IPS-NIHi7 (cell line): ENCODE measurements around the gene ATCAY.
"Not testable (repeated sequence)": the region's sequence is repeated elsewhere in the genome, so short reads cannot be mapped to it uniquely, and the experiment has no call there.

Source experiments
- DNase-seq: peaks from one replicate; pipeline ENCODE4 v3.0.0; 2012; ENCODE audit warnings: mixed read lengths; ENCODE audit errors: extremely low spot score

The ATCAY gene

DNA sequence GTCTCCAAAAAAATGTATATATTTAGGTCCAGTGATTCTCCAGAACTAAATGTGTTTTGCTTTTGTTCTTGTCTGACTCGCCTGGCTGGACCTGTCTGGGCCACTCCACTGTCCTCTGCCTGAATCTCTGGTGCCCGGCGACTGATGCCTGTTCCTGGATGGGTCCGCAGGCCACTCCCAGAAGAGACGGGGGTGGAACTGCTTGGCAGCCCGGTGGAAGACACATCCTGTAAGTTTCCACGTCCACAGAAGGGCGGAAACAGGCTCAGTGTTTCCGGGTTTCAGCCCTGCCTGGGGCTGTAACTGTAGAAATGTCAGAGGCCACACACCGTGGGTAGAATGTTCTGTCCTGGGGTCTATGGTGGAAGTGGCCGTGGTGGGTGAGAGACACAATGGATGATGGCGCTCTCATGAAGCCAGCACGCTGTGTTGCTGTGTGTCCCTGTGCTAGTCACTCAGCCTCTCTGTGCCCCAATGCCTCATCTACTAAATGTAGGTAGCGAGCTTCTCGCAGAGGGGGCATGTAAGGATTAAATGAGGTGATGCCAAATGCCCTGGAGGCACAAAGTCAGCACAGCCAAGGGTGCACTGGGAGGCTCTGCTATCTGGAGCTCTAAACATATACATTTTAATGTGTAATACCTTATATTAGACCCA lies 22.0 kb downstream of the ATCAY start:
- no peak for DNase-seq

- DNase-seq, result no peak
Observed at GRCh38 chr19:3904233-3904632, 23.7 kb downstream of the ATCAY start.

DNA sequence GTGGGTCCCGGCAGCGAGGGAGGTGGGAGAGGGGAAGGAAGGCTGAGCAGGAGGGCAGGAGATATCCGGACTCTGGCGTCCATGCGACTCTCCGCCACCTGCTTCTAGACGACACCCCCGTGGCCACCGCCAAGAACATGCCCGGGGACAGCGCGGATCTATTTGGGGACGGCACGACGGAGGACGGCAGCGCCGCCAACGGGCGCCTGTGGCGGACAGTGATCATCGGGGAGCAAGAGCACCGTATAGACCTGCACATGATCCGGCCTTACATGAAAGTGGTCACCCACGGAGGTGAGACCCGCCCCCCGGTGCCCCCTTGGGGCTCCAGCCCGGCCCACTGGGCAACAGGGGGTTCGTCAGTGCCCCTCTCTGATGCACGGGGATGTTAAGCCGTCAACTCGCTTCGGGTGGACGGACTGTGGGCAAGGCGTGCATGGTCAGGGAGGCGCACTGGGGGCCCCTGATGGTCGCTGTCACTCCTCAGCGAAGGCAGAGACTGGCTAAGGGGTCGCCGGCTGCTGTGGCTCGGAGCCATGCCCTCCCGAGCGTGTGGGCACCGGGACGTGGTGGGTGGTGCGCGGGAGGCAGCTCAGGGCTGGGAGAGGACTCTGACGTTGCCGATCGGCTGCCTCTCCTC lies 27.3 kb downstream of the ATCAY start:
- no peak for DNase-seq

DNA sequence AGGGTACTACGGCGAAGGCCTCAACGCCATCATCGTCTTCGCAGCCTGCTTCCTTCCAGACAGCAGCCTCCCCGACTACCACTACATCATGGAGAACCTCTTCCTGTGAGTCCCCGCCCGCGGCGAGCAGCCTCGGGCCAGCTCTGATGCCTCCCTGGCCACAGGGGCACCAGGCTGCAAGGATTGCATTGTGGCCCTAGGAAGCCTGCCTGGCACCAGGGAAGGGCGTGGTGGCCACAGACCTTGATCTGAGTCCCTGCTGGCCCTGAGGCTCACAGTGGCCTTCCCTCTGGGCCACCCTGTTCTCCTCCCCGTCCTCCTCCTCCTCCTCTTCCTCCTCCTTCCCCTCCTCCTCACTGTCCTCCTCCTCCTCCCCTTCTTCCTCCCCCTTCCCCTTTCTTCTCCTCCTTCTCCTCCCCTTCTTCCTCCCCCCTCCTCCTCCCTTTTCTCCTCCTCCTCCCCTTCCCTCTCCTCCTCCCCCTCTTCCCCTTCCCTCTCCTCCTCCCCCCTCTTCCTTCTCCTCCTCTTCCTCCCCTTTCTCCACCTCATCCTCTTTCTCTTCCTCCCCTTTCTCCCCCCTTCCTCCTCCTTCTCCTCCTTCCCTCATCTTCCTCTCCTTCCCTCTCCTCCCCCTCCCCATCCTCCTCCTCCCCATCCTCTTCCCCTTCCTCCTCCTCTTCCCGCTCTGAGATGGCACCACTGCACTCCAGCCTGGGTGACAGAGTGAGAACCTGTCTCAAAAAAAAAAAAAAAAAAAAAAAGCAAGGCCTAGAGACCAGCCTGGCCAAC lies 28.0 kb downstream of the ATCAY start:
- DNase-seq, result no peak

- DNase-seq, result no peak
Observed at GRCh38 chr19:3910105-3910504, 29.6 kb downstream of the ATCAY start.

DNA sequence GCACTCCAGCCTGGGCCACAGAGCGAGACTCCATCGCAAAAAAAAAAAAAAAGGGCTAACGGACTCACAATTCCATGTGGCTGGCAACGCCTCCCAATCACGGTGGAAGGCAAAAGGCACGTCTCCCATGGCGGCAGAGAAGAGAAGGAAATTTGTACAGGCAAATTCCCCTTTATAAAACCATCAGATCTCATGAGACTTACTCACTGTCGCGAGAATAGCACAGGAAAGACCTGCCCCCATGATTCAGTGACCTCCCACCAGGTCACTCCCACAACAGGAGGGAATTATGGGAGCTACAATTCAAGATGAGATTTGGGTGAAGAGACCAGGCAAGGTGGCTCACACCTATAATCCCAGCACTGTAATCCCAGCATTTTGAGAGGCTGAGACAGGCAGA lies 33.7 kb downstream of the ATCAY start:
- no peak for DNase-seq

DNA sequence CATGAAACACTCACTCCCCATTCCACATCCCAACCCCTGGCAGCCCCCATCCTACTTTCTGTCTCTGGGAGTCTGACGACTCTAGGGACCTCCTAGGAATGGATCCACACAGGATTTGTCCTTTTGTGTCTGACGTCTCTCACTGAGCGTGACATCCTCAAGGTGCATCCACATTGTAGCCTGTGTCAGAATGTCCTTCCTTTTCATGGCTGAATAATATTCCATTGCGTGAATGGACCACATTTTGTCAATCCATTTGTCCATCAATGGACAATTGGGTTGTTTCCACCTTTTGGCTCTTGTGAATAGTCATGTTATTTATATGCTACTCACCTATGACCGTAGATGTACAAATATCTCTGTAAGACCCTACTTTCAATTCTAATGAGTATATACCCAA lies 35.5 kb downstream of the ATCAY start:
- DNase-seq, result no peak

DNA sequence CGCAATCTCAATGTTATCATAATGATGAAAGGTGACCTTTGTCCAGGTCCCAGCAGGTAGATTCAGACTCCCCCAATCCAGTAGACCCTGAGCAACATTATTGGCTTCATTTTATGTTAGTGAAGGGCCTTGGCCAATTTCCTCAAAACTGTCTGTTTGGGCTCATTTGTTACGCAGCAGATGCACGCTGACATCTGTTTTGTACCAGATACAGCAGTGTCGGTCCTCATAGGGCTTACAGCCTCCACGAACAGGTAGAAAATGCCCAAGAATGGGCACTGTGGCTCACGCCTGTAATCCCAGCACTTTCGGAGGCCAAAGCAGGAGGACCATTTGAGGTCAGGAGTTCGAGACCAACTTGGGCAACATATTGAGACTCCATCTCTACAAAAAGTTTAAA lies 39.3 kb downstream of the ATCAY start:
- no peak for DNase-seq

DNA sequence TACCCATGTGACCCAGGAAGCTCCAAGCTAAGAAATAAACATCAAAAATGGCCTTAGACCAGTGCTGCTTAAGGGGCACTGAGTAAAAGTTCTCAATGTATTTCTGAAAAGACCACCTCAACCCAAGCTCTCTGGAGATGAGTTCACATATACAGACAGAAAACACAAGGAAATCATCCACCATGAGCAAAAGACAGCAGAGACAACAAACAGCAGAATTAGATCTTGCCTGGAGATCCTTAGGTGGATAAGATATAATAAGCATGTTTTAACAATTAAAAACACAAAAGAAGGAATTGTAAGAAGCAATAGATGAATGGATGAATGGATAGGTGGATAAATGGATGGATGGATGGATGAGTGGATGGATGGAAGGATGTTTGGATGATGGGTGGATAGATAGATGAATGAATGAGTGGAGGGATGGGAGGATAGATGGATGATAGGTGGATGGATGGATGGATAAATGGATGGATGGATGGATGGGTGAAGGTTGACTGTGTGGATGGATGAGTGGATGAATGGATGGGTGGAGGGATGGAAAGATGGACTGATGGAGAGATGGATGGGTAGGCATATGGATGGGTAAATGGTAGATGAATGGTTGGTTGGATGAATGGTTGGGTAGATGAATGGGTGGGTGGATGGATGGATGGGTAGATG lies 42.7 kb downstream of the ATCAY start:
- DNase-seq, result no peak

- no peak for DNase-seq
Observed at GRCh38 chr19:3923912-3924311, 43.4 kb downstream of the ATCAY start.

GRCh38 chr19:3931041-3931440 lies 50.6 kb downstream of the ATCAY start:
- DNase-seq, result no peak

- DNase-seq, result peak; percentile 97
Observed at GRCh38 chr19:3932931-3933810, 52.7 kb downstream of the ATCAY start, which contains the start of gene NMRK2. TSS of gene NMRK2 (plus strand) at chr19:3933069. CDS start at chr19:3933672, 603 bp downstream.

DNA sequence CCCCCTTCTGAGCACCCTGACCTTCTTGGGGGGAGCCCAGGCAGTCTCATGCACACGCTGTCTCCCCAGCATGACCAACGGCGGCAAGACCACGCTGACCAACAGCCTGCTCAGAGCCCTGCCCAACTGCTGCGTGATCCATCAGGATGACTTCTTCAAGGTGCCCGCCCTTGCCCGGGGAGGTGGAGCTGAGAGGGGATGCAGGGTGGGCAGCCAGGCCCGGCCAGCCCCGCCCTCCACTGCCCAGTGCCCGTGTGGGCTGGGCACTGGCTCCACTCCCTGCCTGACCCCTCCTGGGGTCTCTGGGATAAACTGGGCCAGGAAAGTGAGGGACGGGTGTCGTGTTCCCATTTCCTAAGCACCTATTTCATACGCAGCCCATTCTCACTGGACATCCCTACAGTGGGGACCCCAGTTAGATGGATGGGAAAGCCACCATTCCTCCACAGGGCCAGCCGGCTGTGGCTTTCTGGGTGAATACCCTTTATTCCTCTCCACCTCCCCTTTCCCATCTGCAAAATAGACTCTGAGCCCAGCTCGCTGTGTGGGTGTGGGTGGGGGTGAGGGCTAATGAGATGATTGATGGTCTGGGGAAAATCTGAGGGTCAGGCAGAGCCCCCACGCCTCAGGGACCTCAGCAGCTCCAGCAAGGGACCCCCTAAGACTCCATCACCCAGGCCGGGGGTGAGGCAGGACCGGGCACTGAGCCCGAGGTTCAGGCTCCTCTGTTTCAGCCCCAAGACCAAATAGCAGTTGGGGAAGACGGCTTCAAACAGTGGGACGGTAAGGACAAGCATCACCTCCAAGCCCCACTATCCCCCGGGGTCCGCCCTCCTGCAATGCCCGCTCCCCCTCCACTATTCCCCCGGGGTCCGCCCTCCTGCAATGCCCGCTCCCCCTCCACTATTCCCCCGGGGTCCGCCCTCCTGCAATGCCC lies 56.3 kb downstream of the ATCAY start:
- DNase-seq, result no peak

DNA sequence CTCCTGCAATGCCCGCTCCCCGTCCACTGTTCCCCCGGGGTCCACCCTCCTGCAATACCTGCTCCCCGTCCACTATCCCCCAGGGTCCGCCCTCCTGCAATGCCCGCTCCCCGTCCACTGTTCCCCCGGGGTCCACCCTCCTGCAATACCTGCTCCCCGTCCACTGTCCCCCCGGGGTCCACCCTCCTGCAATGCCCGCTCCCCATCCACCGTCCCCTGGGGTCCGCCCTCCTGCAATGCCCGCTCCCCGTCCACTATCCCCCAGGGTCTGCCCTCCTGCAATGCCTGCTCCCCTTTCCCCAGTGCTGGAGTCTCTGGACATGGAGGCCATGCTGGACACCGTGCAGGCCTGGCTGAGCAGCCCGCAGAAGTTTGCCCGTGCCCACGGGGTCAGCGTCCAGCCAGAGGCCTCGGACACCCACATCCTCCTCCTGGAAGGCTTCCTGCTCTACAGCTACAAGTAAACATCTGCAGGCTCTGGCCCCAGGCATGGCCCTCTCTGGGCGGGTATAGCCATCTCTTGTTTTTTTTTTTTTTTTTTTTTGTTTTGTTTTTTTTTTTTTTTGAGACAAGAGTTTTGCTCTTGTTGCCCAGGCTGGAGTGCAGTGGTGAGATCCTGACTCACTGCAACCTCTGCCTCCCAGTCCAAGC lies 57.9 kb downstream of the ATCAY start:
- not testable (repeated sequence) for DNase-seq

DNA sequence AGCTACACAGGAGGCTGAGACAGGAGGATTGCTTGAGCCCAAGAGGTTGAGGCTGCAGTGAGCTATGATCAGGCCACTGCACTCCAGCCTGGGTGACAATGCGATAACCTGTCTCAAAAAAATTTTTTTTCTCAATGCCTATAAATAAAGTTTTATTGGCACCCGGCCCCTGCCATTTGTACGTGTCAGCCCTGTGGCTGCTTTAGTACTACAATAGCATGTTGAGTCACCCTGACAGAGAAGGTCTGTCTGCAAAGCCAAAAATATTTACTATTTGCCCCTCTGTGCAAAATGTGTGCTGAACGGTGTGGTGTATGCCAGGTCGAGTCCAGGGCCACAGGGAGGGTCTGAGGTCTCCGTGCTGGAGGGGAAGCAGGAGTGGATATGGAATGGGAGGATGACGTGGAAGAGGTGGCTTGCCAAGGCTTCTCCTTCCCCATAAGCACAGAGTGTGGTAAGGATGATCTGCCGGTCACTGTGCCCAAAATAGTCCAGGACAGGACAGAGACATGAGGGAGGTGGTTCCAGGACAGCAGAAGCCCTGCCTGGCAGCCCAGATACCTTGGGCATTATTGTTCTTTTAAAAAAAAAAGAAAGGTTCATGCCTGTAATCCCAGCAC lies 62.4 kb downstream of the ATCAY start:
- no peak for DNase-seq

DNA sequence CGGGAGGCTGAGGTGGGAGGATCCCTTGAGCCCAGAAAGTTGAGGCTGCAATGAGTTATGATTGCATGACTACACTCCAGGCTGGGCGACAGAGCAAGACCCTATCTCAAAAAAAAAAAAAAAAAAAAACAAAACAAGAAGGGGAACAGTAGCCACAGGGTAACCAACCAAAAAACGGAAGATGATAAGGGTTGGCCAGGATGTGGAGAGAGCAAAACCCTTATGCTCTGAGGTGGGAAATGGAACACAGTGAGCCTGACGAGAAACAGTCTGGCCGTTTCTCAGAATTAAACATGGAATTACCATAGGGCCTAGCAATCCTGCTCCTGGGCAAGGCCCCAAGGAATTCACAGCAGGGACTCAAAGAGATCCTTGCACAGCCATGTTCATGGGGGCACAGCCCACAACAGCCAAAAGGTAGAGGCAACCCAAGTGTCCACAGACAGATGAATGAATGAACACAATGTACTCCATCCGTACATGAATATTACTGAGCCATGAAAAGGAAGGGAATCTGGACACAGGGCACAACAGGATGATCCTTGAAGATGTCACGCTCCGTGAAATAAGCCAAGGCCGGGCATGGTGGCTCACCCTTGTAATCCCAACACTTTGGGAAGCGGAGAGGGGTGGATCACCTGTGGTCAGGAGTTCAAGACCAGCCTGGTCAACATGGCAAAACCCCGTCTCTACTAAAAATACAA lies 63.7 kb downstream of the ATCAY start:
- DNase-seq, result no peak

- no peak for DNase-seq
Observed at GRCh38 chr19:3945838-3946237, 65.4 kb downstream of the ATCAY start.

GRCh38 chr19:3947316-3947933 lies 66.9 kb downstream of the ATCAY start:
- not testable (repeated sequence) for DNase-seq
